ENCODE results near the gene HTT. TPM values are rescaled to one million over a fixed set of nuclear protein-coding genes. Genes with fewer than 3 reads are reported as not detected.

The HTT gene
- total RNA-seq, 2 donors from 2014 or later: 51.0 to 55.5 TPM

DNA sequence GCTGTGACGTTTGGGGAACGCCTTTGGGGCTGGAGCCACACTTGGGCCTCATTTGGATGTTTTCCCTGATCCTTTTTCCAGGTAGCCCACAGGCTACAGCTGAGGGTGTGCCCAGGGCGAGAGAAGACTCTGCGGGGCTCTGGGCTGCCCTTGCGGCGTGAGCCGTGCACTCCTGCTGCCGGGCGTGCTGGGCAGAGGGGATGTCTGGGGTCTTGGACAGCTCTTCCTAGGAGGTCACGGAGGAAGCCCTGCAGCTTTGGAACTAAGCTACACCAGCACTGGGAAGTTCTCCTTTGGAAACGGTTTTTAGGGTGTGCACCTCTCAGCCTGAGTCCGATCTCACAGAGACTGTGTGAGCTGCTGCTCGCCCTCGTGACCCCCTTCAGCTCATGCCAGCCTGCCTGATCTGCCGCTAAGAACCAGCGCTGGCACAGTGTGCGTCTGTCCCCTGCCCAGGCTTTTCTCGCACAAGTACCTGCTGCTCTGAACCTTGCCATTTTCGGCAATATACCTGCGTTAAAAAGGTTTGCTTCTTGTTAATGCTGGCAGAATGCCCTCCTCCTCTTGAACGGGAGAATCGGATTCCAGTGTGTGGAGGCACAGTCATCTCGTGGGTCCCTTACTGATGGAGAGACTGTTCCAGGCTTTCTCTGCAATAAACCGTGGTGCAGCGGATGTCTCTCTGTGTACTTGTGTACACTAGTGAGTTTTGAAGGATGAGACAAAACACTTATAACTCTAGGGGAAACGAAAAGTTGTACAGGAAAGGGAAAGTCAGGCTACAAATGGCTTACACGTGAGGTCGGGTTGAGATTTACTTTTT is 188.8 kb downstream of the HTT start:
- no peak overlapping the region for H3K27ac ChIP-seq
- H3K36me3 ChIP-seq: no peaks in the 10 kb centered on the region
- no peaks in the 10 kb centered on the region for H3K4me1 ChIP-seq
- no peak overlapping the region for H3K4me3 ChIP-seq
- DNase-seq: peak; percentile 10
- intact Hi-C loops (cut with DNase I): no loop called here
- TF ChIP-seq, protein P1, sequence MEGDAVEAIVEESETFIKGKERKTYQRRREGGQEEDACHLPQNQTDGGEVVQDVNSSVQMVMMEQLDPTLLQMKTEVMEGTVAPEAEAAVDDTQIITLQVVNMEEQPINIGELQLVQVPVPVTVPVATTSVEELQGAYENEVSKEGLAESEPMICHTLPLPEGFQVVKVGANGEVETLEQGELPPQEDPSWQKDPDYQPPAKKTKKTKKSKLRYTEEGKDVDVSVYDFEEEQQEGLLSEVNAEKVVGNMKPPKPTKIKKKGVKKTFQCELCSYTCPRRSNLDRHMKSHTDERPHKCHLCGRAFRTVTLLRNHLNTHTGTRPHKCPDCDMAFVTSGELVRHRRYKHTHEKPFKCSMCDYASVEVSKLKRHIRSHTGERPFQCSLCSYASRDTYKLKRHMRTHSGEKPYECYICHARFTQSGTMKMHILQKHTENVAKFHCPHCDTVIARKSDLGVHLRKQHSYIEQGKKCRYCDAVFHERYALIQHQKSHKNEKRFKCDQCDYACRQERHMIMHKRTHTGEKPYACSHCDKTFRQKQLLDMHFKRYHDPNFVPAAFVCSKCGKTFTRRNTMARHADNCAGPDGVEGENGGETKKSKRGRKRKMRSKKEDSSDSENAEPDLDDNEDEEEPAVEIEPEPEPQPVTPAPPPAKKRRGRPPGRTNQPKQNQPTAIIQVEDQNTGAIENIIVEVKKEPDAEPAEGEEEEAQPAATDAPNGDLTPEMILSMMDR (IDR thresholded peaks at IDR 0.05): no peak
- no peak overlapping the region for H3K9ac ChIP-seq (ENCODE audit: low read depth in 2 of 2, low read length in 2 of 2)
- H3K27me3 ChIP-seq: no peaks in the 10 kb centered on the region
- H3K9me3 ChIP-seq: no peaks in the 10 kb centered on the region

DNA sequence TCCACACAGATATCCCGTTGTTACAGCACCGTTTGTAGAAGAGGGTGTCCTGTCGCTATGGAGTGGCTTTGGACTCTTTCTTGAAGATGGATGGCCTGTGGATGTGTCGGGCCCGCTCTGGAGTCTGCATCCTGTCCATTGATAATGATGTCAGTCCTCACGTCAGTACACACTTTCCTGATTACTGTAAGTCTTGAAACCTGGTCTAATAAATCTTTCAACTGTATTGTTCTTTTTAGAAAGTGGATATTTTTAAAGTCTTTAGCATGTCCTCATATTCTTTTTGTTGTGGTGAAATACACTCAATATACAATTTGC is 189.4 kb downstream of the HTT start:
- H3K9me3 ChIP-seq: no peaks in the 10 kb centered on the region
- peak; percentile 2 for DNase-seq
- intact Hi-C loops (cut with DNase I): no loop called here
- no peak overlapping the region for H3K4me3 ChIP-seq
- no peaks in the 10 kb centered on the region for H3K27me3 ChIP-seq
- H3K9ac ChIP-seq (ENCODE audit: low read depth in 2 of 2, low read length in 2 of 2): no peak overlapping the region
- TF ChIP-seq, protein P1 (IDR thresholded peaks at IDR 0.05): no peak
- H3K36me3 ChIP-seq: no peaks in the 10 kb centered on the region
- no peaks in the 10 kb centered on the region for H3K4me1 ChIP-seq
- H3K27ac ChIP-seq: no peak overlapping the region

DNA sequence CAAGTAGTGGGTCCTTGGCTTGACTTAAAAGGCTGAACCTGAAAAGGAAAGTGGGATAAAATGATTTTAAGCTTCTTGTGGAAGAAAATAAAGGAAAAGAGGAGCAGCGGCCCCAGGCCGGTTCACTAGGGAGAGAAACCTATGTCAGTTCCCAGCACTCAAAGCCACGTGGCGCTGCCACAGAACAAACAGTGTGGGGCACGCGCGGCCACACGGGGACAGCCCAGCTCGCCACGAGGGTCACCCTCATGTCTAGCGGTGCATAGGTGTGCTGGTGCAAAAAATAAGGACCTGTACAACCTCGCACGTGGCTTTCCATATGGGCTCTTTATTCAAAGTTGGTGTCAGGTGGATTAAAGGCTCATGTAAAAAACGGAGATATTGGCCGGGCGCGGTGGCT is 191.6 kb downstream of the HTT start:
- no peak overlapping the region for H3K27ac ChIP-seq
- H3K4me3 ChIP-seq: no peak overlapping the region
- H3K36me3 ChIP-seq: no peaks in the 10 kb centered on the region
- no peak overlapping the region for H3K9ac ChIP-seq (ENCODE audit: low read depth in 2 of 2, low read length in 2 of 2)
- intact Hi-C loops (cut with DNase I): no loop called here
- no peaks in the 10 kb centered on the region for H3K9me3 ChIP-seq
- TF ChIP-seq, protein P1 (IDR thresholded peaks at IDR 0.05): no peak
- no peak for DNase-seq
- no peaks in the 10 kb centered on the region for H3K27me3 ChIP-seq
- no peaks in the 10 kb centered on the region for H3K4me1 ChIP-seq

DNA sequence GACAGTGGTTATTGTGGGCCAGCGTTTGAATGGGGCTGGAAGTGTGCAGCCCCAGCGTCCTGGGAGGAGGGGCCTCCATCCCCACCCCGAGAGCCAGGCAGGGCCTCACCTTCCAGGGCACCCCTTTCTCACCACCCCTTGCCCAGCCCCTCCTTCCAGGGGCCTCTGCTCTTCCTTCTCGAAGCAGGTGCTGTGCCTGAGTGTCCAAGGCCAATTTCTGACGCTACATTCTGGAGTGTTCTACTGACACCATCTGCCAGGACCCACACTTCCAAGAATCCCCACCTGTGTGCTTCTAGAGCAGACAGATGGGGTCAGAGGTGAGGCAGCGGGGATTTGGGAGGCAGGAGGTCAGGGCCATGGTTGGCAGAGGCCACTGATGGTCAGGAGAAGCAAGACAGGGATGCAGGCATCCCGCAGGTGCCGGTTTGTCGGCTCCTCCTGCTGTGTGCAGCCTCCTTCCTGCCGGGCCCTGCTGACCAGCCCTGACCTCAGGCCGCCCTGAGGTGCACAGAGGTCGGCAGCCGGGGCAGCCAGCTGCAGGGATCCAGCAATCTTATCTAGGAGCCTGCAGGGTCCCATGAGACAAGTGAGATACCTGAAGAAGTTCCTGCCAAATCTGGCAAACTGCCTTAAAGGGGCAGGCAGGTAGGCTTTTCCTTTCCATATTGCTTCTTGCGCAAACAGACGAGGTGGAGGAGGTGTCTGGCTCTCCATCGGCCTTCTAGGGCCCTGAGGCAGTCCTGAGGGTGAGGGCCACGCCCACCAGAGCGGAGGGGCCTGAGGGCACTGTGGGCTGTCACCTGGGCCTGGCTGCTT is 193.3 kb downstream of the HTT start:
- TF ChIP-seq, protein P1 (IDR thresholded peaks at IDR 0.05): no peak
- Histone ChIP-seq H3K9me3 (no peaks in the 10 kb centered on the region), H3K27me3 (no peaks in the 10 kb centered on the region), H3K27ac (no peak overlapping the region), H3K36me3 (no peaks in the 10 kb centered on the region), H3K9ac (ENCODE audit: low read depth in 2 of 2, low read length in 2 of 2) (no peak overlapping the region), H3K4me3 (no peak overlapping the region), H3K4me1 (no peaks in the 10 kb centered on the region)
- peak; percentile 6 for DNase-seq
- intact Hi-C loops (cut with DNase I): no loop called here

DNA sequence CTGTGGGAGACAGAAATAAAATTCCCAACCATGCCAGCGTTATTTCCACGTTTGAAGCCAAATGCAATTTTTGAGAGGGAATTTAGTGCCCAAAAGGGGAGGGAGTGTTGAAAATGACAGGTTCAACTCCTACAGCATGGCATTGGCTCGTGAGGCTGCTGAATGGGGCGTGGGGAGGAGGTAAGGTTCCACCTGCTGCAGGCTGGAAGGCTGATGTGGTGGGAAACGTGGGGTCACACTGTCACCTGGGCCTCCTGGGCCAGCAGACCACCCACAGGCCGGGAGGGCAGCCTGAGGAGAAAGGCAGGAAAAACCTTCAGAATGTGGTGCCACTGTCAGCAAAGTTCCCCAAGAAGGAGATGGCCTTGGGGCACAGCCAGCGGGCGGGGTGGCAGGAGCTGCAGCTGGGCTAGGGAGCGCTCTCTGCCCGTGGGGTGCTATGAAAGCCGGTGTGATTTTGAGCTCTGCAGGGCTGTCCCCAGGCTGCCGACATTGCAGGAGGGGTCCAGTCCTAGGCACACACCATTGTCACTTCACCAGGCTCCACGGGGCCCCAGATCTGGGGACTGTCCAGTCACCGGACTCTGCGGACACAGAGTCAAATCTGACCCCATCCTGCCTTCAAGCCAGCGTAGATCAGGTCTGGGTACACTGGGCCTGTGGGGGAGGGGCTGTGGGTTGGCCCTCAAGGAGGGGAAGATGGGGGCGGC is 194.1 kb downstream of the HTT start:
- H3K36me3 ChIP-seq: no peaks in the 10 kb centered on the region
- H3K27me3 ChIP-seq: no peaks in the 10 kb centered on the region
- no peak overlapping the region for H3K4me3 ChIP-seq
- DNase-seq: peak; percentile 13
- no peak overlapping the region for H3K27ac ChIP-seq
- no peaks in the 10 kb centered on the region for H3K4me1 ChIP-seq
- TF ChIP-seq, protein P1 (IDR thresholded peaks at IDR 0.05): no peak
- H3K9ac ChIP-seq (ENCODE audit: low read depth in 2 of 2, low read length in 2 of 2): no peak overlapping the region
- intact Hi-C loops (cut with DNase I): no loop called here
- H3K9me3 ChIP-seq: no peaks in the 10 kb centered on the region
